PC-3 (cell line): ENCODE results near the gene ADK. TPM values are rescaled to one million over a fixed set of nuclear protein-coding genes. Genes with fewer than 3 reads are reported as not detected.
A peak's percentile ranks its signal among the peaks of the same experiment; 100 is the strongest.
"Not testable (repeated sequence)": the region's sequence is repeated elsewhere in the genome, so short reads cannot be mapped to it uniquely, and the experiment has no call there.

Experiments
- ATAC-seq: fragments of 200-7000 bp; cut with Tn5 transposase; 2 replicates; pipeline ENCODE4 v1.9.1; 2020; ENCODE audit warnings: mild to moderate bottlenecking, moderate library complexity
- BruUV-seq: library from RNA; stranded (reverse); fragments of 400-500 nt; replicated peaks from 2 replicates; lab custom pipeline; 2021; lab: Mats Ljungman, UMichigan
- CTCF ChIA-PET: fragments of 300-600 bp; sonication (Branson Sonifier 250); formaldehyde crosslinking; loops from one replicate; lab custom pipeline; 2022; ENCODE audit warnings: antibody characterized with exemption; lab: Charles Lee
- POLR2A ChIA-PET: fragments of 300-600 bp; sonication (Branson Sonifier 250); formaldehyde crosslinking; loops from one replicate; lab custom pipeline; 2022; ENCODE audit warnings: antibody characterized with exemption; ENCODE audit not compliant: unreplicated experiment; lab: Charles Lee
- DNase-seq: peaks from one replicate; pipeline ENCODE4 v3.0.0-alpha.2; 2015
- H2AFZ ChIP-seq: fragments of 300-600 bp; sonication (generic); 2 replicates; pipeline ENCODE4 v1.6.0; 2016; ENCODE audit warnings: antibody characterized with exemption, low read length
- H3F3A ChIP-seq: fragments of 300-600 bp; sonication (generic); one replicate; pipeline ENCODE4 v1.6.0; 2017; ENCODE audit warnings: antibody characterized with exemption, low read length, control low read depth, mild to moderate bottlenecking; ENCODE audit not compliant: unreplicated experiment
- H3K27ac ChIP-seq: fragments of 300-600 bp; sonication (generic); 2 replicates; pipeline ENCODE4 v1.5.1; 2016; ENCODE audit warnings: mild to moderate bottlenecking, low read length
- H3K27me3 ChIP-seq: fragments of 300-600 bp; sonication (generic); 2 replicates; pipeline ENCODE4 v1.6.1; 2016; ENCODE audit warnings: low read length, mixed read lengths
- H3K36me3 ChIP-seq: fragments of 300-600 bp; sonication (generic); 2 replicates; pipeline ENCODE4 v1.6.1; 2016; ENCODE audit warnings: low read depth, mixed run types, low read length, mixed read lengths
- H3K4me1 ChIP-seq: fragments of 300-600 bp; sonication (generic); 2 replicates; pipeline ENCODE4 v1.5.1; 2016; ENCODE audit warnings: low read length; ENCODE audit not compliant: insufficient read depth
- H3K4me2 ChIP-seq: fragments of 300-600 bp; sonication (generic); 2 replicates; pipeline ENCODE4 v1.6.0; 2016; ENCODE audit warnings: low read length
- H3K4me3 ChIP-seq: fragments of 300-600 bp; sonication (generic); 2 replicates; pipeline ENCODE4 v1.5.1; 2016; ENCODE audit warnings: mild to moderate bottlenecking, low read length, mixed read lengths
- H3K79me2 ChIP-seq: fragments of 300-600 bp; sonication (generic); 2 replicates; pipeline ENCODE4 v1.6.1; 2017; ENCODE audit warnings: low read length, mixed read lengths
- H3K9ac ChIP-seq: fragments of 300-600 bp; sonication (generic); 2 replicates; pipeline ENCODE4 v1.6.0; 2016; ENCODE audit warnings: mild to moderate bottlenecking, low read length
- H3K9me2 ChIP-seq: fragments of 300-600 bp; sonication (generic); replicated peaks from 2 replicates; pipeline ENCODE4 v1.6.1; 2016; ENCODE audit warnings: mixed run types, low read length, mixed read lengths
- H3K9me3 ChIP-seq: fragments of 300-600 bp; sonication (generic); 2 replicates; pipeline ENCODE4 v1.6.1; 2016; ENCODE audit warnings: low read length, mixed read lengths
- H4K20me1 ChIP-seq: fragments of 300-600 bp; sonication (generic); 2 replicates; pipeline ENCODE4 v1.6.1; 2016; ENCODE audit warnings: low read length, mixed read lengths
- EZH2 ChIP-seq: fragments of 300-600 bp; sonication (generic); IDR thresholded peaks from one replicate; pipeline ENCODE4 v1.6.1; 2017; ENCODE audit warnings: antibody characterized with exemption, mild to moderate bottlenecking, low read length; ENCODE audit not compliant: unreplicated experiment
- EZH2phosphoT487 ChIP-seq: fragments of 300-600 bp; sonication (generic); IDR thresholded peaks from 2 replicates; pipeline ENCODE4 v1.6.1; 2018; ENCODE audit warnings: mild to moderate bottlenecking, antibody characterized with exemption, low read length, borderline replicate concordance
- intact Hi-C: fragments of 100-400 bp; cut with micrococcal nuclease; formaldehyde crosslinking; loops from 2 replicates; pipeline ENCODE4 v1.9.0; 2023
- total RNA-seq: library from RNA; depleted of rRNA; stranded (reverse); fragments of >200 nt; gene quantifications from 2 replicates; pipeline ENCODE4 v1.2.3, GENCODE V29; 2014
- TF ChIP-seq, protein P1 (sequence below): fragments of 300-600 bp; sonication (generic); conservative IDR thresholded peaks from 2 replicates; pipeline ENCODE4 v1.5.1; 2017; ENCODE audit warnings: antibody characterized with exemption, low read depth, mild to moderate bottlenecking, low read length

ADK gene
- total RNA-seq, 1 experiment from 2014 or later, result 256 TPM

DNA sequence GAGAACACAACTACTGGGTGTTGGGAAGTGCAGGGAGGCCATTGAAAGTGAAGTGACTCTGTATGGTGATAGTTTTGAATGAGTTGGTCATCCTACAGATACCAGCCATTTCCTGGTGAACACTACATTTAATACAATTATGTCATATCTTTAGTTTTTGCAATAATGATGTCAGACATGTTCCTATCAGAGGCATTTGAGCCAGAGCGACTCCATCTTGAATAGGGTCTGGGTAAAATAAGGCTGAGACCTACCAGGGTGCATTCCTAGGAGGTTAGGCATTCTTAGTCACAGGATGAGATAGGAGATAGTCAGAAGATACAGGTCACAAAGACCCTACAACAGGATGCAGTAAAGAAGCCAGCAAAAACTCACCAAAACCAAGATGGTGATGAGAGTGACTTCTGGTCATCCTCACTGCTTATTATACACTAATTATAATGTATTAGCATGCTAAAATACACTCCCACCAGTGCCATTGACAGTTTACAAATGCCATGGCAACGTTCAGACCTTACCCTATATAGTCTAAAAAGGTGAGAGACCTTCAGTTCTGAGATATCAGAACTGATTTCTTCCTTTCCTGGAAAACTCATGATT, 28.2 kb downstream of the ADK start:
- Histone ChIP-seq H3K4me2 (peak overlapping the region; percentile 63), H3K9me3 (no peaks in the 10 kb centered on the region), H3K4me1 (peaks cover 44% of the 10 kb centered on the region), H3K27ac (no peak overlapping the region), H3K4me3 (peak overlapping the region; percentile 49), H4K20me1 (peaks cover 44% of the 10 kb centered on the region), H2AFZ (no peak overlapping the region), H3K79me2 (peaks cover 84% of the 10 kb centered on the region), H3K27me3 (no peaks in the 10 kb centered on the region), H3K9me2 (no peaks in the 10 kb centered on the region), H3K9ac (no peak overlapping the region), H3K36me3 (peaks cover 19% of the 10 kb centered on the region), H3F3A (no peaks in the 10 kb centered on the region)
- DNase-seq (peak; percentile 75), ATAC-seq (no peak)
- POLR2A ChIA-PET, result interaction anchor here (0.6 to 0.8 kb wide), 2 partner anchors 45 to 291 kb away, joined by 3 to 5 read pairs; no protein-coding TSS in a partner anchor
- no TSS peak for BruUV-seq
- CTCF ChIA-PET, result no interaction called here
- intact Hi-C loops, result loop anchor here (5.0 kb wide), 1 partner anchor 1223 kb away; the partner anchor contains the start of gene ZNF503
- TF ChIP-seq, protein P1, sequence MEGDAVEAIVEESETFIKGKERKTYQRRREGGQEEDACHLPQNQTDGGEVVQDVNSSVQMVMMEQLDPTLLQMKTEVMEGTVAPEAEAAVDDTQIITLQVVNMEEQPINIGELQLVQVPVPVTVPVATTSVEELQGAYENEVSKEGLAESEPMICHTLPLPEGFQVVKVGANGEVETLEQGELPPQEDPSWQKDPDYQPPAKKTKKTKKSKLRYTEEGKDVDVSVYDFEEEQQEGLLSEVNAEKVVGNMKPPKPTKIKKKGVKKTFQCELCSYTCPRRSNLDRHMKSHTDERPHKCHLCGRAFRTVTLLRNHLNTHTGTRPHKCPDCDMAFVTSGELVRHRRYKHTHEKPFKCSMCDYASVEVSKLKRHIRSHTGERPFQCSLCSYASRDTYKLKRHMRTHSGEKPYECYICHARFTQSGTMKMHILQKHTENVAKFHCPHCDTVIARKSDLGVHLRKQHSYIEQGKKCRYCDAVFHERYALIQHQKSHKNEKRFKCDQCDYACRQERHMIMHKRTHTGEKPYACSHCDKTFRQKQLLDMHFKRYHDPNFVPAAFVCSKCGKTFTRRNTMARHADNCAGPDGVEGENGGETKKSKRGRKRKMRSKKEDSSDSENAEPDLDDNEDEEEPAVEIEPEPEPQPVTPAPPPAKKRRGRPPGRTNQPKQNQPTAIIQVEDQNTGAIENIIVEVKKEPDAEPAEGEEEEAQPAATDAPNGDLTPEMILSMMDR, result no peak
- no peak for TF ChIP-seq EZH2
- TF ChIP-seq EZH2phosphoT487, result no peak

DNA sequence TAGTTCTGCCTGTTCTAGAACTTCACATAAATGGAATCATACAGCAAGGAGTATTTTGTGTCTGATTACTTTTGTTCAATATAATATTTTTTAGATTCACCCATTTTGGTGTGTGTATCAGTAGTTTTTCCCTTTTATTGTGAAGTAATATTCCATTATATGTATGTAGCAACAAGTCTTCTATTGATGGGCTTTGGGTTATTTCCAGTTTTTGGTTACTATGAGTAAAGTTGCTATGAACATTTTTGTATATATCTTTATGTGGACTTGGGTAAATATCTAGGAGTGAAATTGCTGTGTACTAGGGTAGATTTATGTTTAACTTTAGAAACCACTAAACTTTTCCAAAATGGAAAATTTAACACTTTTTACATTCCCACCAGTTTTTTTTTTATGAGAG, 35.7 kb downstream of the ADK start:
- peaks cover 3% of the 10 kb centered on the region; the same call in 1 of the 2 replicates for H3K36me3 ChIP-seq
- no peak overlapping the region for H3K4me3 ChIP-seq
- POLR2A ChIA-PET, result no interaction called here
- H3K27ac ChIP-seq, result peak overlapping the region; percentile 7
- no peaks in the 10 kb centered on the region for H3K27me3 ChIP-seq
- peaks cover 96% of the 10 kb centered on the region for H3K79me2 ChIP-seq
- H4K20me1 ChIP-seq, result peaks cover 52% of the 10 kb centered on the region
- H3K9me2 ChIP-seq, result no peaks in the 10 kb centered on the region
- no peak overlapping the region for H2AFZ ChIP-seq
- peak overlapping the region; percentile 20 for H3K4me2 ChIP-seq
- ATAC-seq (peak; percentile 21), DNase-seq (peak; percentile 83)
- peaks cover 24% of the 10 kb centered on the region for H3F3A ChIP-seq
- H3K9ac ChIP-seq, result 0 out of 2 replicates have a peak overlapping the region, but pooled peaks have one; percentile 0
- CTCF ChIA-PET, result no interaction called here
- intact Hi-C loops, result loop anchor here (1.0 kb wide), 1 partner anchor 9 kb away; no protein-coding TSS in a partner anchor
- no peaks in the 10 kb centered on the region for H3K9me3 ChIP-seq
- peaks cover 55% of the 10 kb centered on the region for H3K4me1 ChIP-seq
- TF ChIP-seq EZH2phosphoT487 (no peak), EZH2 (no peak)
- TF ChIP-seq, protein P1, result no peak
- no TSS peak for BruUV-seq

DNA sequence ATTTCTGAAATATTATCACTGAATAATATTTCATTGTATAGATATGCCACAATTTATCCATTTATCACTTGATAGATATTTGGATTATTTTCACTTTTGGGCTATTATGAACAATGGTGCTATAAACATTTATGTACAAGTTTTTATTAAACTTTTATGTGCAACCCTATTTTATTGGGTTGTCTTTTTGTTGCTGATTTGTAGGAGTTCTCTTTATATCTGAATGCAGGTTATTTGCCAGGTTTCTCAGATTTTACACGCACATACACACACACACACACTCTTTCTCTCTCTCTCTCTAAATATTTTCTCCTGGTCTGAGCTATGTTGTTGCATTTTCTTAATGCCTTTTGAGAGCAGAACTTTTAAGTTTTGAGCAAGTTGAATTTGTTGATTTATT, 36.2 kb downstream of the ADK start:
- peaks cover 57% of the 10 kb centered on the region for H3K4me1 ChIP-seq
- peaks cover 3% of the 10 kb centered on the region; the same call in 1 of the 2 replicates for H3K36me3 ChIP-seq
- no peaks in the 10 kb centered on the region for H3K9me3 ChIP-seq
- H3F3A ChIP-seq, result peaks cover 27% of the 10 kb centered on the region
- intact Hi-C loops, result no loop called here
- H3K27me3 ChIP-seq, result no peaks in the 10 kb centered on the region
- TF ChIP-seq, protein P1, result no peak
- TF ChIP-seq EZH2phosphoT487, result no peak
- no peak for TF ChIP-seq EZH2
- no peak for DNase-seq
- H3K27ac ChIP-seq, result peak overlapping the region; percentile 7
- no peak overlapping the region for H3K4me3 ChIP-seq
- ChIA-PET POLR2A (interaction anchor here (0.8 to 1.0 kb wide), 2 partner anchors 10 to 281 kb away, joined by 4 to 17 read pairs; no protein-coding TSS in a partner anchor), CTCF (interaction anchor here (0.5 kb wide), 1 partner anchor 13 kb away, joined by 3 read pairs; no protein-coding TSS in a partner anchor)
- ATAC-seq, result no peak
- no TSS peak for BruUV-seq
- H3K4me2 ChIP-seq, result peak overlapping the region; percentile 20
- no peaks in the 10 kb centered on the region for H3K9me2 ChIP-seq
- H2AFZ ChIP-seq, result no peak overlapping the region
- peaks cover 96% of the 10 kb centered on the region for H3K79me2 ChIP-seq
- peaks cover 51% of the 10 kb centered on the region for H4K20me1 ChIP-seq
- H3K9ac ChIP-seq, result peak overlapping the region; percentile 0; the same call in 1 of the 2 replicates

GRCh38 chr10:74188617-74189016, 37.6 kb downstream of the ADK start:
- Histone ChIP-seq H3K27ac (0 out of 2 replicates have a peak overlapping the region, but pooled peaks have one; percentile 75), H4K20me1 (peaks cover 49% of the 10 kb centered on the region), H3K79me2 (peaks cover 96% of the 10 kb centered on the region), H3K4me2 (peak overlapping the region; percentile 77), H3K4me1 (peaks cover 68% of the 10 kb centered on the region), H3F3A (peaks cover 27% of the 10 kb centered on the region)
- H3K9ac ChIP-seq, BruUV-seq, intact Hi-C loops, H3K9me3 ChIP-seq, H3K36me3 ChIP-seq, H2AFZ ChIP-seq, H3K9me2 ChIP-seq, H3K27me3 ChIP-seq, ATAC-seq, DNase-seq, H3K4me3 ChIP-seq: not testable (repeated sequence)
- POLR2A ChIA-PET, result interaction anchor here (0.6 to 2.5 kb wide), 2 partner anchors 12 to 458 kb away, joined by 3 to 18 read pairs; no protein-coding TSS in a partner anchor
- CTCF ChIA-PET, result interaction anchor here (2.0 kb wide), 1 partner anchor 11 kb away, joined by 6 read pairs; no protein-coding TSS in a partner anchor
